ELF-1 (cell line): ENCODE measurements around the gene FAP.

Source experiments
- DNase-seq: peaks from one replicate; pipeline ENCODE4 v3.0.0-alpha.2; 2016; ENCODE audit warnings: low read depth, low spot score

The FAP gene

DNA sequence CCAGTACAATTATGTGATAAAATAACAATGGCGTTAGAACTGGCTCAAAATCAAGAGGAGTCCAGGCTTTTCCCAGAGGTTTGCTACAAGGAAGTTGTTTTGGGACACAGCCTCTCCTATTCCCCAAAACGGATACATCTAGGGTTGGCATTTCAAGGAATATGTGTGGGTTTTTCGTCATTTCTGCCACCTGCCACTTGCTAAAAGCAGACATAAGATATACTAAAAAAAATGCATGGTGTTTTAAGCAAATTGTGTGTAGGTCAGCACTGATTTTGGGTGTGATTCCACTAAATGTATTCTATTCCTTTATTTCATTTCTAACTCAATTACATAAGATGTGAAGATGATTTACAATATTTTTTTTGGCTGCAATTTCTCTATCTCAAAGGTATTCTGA, 54.8 kb downstream of the FAP start:
- DNase-seq = no peak

DNA sequence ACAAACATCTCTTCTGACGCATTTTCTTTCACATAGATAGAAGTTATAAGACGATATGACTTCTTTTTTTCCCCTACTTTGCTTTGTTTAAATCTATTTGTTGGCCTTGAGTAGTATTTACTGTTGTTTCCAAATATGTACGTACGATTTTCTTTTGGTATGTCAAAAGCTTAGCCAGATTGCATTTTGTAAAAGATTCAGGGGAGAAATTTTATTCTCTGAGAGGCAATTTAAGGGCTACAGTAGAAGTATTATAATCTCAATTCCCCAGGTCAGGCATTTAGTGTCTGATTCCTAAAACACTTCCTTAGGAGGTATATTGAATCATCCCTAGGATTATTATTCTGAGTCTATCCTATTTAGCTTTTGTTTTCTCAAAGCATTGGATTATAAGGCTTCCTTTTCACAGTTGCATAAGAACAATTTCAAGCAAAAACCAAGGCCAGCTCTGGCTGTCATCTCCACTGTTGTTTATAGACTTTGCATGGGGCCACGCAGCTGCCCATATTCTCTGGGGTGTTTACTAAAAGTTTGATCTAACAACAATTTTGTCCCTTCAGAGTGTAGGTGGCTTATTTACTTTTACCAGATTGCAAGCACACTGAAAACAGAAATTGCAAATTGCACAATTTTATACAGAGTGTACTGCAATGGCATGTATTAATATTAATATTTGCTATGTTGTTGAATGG, 57.6 kb downstream of the FAP start:
- DNase-seq = no peak

DNA sequence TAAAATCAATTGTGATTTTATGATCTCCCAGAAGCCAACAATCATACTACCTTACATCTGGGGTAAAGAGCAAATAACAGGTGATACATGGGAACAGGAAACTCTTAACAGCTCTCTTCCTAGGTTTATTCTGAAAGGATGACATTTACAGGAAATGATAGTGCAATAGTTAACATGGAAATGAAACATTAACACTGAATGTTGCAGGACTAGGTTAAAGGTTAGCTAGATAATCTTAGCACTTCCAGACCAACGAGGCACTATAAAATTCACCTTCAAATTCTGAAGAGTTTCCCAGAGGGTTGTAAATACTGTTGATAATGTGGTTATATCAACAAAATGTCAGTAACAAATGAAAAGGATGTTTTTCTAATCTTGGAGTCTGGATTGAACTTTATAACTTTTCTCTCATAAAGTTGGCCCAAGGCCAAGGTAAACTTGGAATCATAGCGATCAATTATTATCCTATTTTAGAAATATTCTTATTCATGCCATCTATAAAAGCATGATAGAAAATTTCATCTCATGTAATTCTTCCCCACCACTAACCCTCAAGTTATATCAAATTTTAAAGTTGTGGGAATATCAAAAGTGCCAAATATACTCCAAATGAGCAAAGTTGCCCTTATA, 58.3 kb downstream of the FAP start:
- no peak for DNase-seq

DNA sequence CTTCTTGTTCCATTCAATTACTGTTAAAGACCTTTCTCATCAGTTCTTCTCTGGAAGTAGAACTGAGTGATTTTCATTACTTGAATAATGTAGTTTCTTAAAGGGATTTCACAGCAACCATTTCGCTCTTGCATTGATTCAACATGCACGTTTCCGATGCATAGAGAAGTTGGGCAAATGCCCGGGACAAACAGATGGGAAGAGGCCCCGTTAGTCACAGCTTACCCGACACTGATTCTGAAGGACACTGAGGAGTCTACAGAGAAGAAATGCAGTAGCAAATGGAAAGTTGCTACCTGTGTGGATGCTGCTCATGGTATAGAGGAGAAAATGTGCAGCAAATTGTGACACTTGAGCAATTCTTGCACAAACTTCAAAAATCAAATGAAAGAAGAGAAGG, 58.9 kb downstream of the FAP start:
- no peak for DNase-seq

DNA sequence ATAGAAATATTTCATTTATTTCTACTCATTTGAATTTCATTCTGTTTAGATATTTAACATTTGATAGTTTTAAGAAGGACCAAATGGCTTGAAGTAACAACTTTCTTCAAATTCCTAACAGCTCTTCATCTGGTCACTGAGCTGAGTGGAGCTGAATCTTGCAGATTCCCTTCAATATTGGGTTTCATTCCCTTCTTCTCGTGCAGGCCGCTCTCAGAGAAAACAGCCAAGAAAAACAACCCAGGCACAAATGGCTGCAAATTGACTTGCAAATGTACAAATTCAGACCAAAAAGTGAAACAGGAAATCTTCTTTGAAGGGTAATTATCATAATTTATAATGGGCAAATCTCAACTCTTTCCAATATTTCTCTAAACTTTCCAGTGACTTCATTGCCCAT, 60.9 kb downstream of the FAP start:
- DNase-seq = no peak

DNA sequence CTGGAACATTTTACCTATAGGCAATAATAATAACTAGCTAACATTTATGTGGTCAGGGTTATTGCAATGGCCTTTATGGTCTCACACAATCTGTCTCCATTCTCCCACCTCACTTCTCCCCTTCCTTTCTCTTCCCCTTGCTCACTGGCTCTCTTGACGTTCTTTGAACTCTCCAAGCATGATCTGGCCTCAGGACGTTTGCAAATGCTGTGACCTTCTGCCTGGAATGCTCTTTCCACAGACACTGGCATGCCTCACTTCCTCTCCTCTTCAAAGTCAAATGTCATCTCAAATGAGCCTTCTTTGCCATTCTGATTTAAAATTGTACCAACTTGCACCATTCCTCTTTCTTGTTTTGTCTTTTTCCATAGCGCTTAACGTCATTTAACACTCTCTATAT, 65.9 kb downstream of the FAP start:
- no peak for DNase-seq

DNA sequence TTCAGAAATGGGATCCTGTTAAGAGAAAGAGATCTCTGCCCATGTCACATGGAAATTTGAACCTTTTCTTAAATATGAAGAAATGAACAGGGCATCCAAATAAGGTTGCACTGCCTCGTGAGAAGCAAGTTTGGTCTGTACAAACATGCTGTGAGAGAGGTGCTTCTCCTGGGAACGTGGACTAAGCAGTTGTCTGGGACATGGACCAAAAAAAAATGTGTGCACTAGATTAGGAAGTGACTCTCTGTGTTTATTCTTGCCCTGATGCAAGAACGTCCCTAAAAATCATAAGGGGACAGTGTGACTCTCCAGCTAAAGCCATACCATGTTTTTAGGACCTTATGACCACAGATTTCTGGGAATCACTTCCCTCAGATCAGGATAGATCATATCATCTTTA, 67.5 kb downstream of the FAP start:
- DNase-seq = no peak

DNA sequence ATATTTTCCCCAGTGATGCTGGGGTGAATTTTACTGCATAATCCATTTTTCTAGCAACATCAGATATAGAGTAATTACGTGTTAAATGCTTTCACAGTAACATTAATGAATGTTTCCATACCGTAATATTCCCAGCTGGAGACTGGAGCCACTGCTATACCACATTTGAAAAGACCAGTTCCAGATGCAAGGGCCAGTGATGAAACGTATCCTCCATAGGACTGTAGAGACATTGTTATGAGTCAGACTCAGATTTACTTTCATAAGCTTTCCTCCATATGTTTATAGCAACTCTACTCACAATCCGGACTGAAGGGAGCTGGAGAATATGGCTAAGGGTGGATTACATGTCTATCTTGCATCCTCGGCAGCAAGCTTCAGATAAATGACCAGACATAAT, 68.5 kb downstream of the FAP start:
- no peak for DNase-seq

DNA sequence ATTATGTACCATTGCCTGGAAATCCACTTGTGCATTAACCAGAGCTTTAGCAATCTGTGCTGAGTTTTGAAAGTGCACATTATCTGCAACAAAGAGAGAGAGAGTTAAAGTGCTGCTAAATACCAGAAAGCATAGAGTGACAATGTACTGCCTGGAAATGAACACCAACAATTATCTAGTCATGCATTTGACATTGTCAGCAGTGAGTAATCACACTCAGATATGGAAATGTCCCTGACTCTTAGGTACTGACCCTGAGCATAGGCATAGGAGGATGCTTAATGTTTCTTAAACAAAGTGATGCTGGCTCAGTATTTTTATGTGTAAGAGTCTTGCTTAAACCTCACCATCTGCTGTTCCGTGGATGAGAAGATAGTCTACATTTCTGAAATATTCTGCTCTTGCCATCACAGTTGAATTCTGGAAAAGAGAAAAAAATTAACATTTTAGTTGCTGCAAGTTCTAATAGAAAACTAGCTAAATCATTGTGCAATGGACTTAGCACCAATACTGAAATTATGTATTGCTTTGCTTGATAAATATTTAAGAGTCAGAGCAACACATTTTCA, 70.4 kb downstream of the FAP start:
- no peak for DNase-seq

DNA sequence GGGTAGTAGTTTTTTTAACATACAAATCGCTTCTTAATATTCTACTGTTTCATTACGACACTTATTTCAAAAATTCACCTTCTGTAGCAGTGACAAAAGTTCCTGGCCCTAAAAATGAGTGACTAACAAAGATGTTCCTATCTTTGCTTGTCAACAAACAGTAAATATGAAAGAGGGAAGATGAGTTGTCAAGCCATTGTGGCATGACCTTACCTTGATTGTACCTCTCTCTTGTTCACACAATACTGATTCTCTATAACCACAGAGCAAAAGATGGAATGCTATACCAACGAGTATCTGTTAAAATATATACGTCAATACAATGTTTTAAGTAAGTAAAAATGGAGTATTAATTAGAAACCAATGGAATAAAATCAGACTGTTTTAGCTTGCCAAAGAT, 76.5 kb downstream of the FAP start:
- no peak for DNase-seq

DNA sequence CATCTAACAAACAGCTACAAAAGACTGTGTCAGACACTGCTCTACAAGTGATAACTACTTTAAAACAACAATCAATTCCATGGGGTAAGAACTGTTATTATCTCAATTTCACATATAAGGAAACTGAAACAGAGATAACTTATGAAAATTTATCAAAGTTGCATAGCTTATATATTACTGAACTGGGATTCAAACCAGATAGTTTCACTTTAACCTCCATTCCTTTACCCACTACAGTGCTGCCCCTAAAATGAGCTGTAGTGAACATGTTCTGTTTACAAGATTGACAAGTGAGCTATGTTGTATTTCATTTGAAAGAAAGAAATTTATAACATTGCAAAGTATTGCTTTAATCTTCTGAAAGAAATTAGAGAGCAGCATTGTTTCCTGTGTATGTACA, 77.1 kb downstream of the FAP start:
- no peak for DNase-seq

DNA sequence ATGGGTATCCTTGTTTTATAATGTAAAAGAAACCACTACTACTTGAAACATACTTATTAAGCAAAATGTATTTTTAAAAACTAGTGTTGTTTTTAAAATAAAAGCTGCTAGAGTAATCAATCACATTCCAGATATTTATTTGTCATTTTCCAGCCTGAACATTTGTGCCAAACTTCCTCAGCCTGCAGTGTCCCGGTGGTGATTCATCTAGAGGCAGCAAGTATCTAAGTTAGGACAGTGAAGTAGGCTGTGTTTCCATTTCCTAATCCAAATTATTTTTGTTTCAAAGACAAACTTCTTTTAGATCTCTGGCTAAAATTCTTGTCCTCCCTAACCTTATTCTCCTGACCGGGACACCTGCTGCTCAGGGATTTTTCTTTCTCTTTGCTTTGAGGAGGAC, 78.4 kb downstream of the FAP start:
- no peak for DNase-seq

DNA sequence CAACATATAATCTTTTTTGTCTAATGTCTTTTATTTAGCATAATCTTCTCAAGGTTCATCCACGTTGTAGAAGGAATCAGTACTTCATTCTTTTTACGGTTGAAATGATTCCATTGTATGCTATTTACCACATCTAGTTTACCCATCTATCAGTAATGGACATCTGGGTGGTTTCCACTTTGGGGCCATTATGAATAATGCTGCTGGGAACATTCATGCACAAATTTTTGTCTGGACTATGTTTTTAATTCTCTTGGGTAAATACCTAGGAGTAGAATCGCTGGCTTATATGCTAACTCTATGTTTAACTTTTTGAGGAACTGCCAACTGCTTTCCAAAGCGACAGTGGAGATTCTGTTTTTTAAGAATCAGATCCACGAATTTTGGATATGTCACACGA, 83.8 kb downstream of the FAP start:
- DNase-seq = no peak

DNA sequence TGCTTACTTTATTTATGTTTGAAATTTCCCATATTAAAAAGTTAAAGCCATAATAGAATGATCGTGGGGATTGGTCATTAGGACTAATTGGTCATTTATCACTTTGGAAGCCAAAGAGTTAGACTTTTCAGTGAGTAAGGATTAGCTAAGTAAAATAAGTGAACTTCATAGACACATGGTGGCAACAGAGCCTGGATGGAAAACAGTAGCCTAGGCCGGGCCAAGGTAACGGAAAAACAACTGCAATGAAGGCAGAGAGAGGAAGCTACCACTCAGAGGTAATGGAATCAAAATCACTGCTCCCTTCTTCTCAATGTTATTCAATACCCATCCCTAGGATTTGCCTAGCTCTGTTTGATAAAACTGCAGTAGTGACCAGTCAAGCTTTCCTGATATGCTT, 87.1 kb downstream of the FAP start:
- DNase-seq = no peak

DNA sequence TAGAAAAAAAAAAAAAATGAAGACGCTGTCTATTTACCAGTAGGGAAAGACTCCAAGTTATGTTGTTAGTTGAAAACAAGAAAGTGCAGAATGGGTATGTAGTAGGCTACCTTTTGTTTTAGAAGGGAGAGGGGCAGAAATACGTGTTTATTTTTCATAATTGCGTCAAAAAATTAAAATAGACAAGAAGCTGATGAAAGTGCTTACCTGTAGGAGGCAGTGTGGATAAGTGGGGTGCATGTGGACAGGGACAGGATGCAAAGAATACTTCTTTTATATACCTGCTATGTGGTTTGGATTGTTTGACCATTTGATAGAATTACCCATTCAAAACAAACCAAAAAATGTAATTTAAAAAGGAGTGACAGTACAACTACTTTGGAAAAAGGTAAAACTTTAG, 88.2 kb downstream of the FAP start:
- no peak for DNase-seq

DNA sequence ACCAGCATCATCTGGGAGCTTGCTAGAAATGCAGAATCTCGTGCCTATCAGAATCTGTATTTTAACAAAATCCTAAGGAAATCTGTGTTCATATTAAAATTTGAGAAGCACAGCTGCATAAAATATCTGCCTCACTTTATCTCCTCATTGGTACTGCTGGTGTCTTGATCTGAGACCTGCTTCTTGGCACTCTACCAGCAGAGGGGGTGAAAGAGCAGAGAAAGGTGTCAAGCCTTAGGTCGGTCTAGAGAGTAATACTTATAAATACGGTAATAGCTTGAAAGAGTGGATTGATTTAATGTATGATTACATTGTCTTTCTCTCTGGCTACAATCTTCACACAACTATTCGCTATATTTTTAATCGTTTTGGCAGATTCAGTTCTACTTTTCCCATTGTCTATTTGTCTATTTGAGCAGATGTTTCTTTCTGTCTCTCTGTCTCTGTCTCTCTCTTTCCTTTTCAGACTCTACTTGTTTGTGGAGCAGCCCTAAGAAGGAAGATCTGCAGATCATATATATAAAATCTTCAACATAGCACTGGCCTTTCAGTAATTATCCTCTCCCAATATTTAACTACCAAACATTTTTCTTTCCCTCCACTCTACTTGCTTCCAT, 89.5 kb downstream of the FAP start:
- DNase-seq = peak; percentile 13

DNA sequence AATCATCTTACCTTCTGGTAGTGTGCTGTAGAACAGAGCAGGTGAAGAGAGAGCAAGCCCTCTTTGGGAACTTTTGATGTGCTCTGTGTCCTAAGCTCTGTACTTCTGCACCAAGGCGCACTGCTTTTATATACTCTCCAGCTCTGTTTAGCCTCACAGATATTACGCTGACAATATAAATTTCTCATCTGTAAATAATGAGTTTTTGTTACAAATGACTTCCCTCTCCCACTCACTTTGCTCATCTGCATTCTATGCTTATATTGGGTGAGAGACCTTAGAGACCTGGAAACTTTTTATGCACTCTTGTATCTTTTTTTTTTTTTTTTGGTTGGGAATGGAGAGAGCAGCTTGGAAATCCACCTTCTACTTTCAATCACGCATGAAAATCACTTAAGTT, 91.1 kb downstream of the FAP start, which contains the start of gene GCG:
GCG (minus strand) TSS at position 101 of the 400 bp plus-strand sequence. CDS start 3,069 bp downstream, outside the sequence.
- DNase-seq = no peak

DNA sequence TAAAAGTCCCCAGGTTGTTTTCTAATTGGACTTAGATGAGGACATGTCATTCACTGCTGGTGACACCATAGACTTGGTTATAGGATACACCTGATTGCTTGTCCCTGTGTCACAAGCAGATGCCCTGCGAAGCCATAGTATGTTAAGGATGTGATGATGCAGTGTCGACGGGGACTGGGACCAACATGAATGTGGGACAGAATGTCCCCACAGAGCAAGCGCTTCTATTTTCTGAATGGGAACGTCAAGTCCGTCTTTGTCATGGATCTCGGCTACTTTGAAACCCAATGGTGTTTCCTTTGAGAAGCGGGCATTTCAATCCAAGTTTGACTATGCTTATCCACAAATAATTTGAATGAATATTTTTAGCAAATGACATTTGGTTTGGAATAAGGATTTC, 93.3 kb downstream of the FAP start:
- DNase-seq = peak; percentile 1

DNA sequence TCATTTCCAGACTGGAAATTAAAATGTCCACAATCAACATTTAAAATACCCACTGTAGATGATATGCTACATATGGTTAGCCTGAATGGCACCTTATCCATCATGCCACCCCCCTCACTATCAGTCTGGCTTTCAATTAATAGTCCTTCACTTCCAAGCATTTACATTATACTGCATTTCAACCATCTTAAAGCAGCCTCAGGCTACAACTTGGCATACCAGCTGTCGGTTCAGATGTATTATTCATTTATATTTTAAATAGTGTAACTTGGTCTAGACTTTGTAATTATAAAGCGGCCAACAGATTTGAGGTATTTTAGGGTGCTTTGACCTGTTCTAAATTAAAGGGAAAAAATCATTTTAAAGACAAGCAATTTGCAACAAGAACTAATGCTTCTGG, 93.8 kb downstream of the FAP start:
- DNase-seq = no peak

DNA sequence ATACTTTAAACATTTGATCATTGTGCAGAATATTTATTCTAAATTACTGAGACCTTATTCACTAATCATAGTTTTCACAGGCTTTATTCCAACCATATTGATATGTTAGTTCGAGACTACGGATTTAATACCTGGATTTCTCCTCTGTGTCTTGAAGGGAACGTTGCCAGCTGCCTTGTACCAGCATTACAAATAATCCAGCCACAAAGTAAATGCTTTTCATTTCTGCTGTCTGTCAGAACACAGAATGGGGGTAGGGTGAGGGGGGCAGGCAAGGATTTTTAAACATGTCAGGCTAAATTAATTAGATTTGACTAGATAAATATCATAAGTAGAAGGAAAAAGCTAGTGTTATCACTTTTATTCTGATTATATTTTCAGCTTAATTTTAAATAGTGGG, 94.3 kb downstream of the FAP start:
- no peak for DNase-seq

DNA sequence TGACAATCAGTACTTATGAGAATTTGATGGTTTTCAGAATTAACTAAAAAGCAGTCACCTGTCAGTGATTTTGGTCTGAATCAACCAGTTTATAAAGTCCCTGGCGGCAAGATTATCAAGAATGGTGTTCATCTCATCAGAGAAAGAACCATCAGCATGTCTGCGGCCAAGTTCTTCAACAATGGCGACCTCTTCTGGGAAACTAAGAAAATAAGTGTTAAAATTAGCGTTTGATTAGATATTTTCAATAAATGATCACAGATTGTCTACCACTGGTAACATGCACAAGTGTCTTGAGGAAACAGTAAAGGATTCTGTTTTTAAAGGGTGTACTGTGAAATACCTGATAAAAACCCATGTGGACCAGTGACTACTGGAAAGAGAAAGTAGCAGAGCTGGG, 99.3 kb downstream of the FAP start:
- DNase-seq = no peak

DNA sequence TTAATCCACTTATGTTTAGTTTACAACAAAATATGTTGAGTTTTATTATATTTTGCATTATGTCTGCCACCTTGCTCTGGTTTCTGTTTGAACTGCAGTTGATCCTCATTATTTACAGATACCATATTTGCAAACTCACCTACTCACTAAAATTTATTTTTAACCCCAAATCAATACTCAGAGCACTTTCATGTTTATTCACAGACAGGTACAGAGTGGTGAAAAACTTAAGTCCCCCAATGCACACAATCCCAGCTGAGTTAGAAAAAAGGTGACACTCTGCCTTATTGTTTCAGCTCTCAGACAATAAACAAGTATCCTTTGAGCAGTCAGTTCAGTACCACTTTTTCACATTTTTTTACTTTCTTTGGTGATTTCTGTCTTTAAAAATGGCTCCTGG, 104.9 kb downstream of the FAP start:
- no peak for DNase-seq

DNA sequence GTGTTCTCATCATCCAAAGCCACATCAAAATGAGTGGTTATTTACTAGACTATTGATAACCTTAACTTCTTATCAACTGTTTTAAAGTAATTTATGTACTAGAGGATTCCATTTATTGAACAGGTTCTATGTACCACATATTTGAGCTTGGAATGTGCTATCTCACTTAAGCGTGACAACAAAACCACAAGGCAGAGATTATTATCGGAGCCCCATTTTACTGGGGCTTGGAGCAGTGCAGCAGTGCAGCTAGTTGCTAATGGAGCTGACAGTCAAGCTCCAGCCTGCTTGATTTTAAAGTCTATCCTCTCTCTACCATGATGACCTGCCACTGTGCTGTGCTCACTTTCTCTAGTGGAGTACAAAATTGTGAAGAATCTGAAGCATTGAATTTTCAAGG, 115.8 kb downstream of the FAP start:
- no peak for DNase-seq
